PC-9 (cell line): ENCODE measurements around the gene XPO5. TPM values are rescaled to one million over a fixed set of nuclear protein-coding genes. Genes with fewer than 3 reads are reported as not detected.

Experiments used
- BruUV-seq: library from RNA; stranded (reverse); fragments of 400-500 nt; replicated peaks from 2 replicates; lab custom pipeline; 2021; lab: Mats Ljungman, UMichigan
- CTCF ChIA-PET: fragments of 300-600 bp; sonication (Branson Sonifier 250); formaldehyde crosslinking; loops from one replicate; lab custom pipeline; 2022; ENCODE audit warnings: antibody characterized with exemption; lab: Charles Lee
- POLR2A ChIA-PET: fragments of 300-600 bp; sonication (Branson Sonifier 250); formaldehyde crosslinking; loops from one replicate; lab custom pipeline; 2022; ENCODE audit warnings: antibody characterized with exemption; ENCODE audit not compliant: unreplicated experiment; lab: Charles Lee
- DNase-seq, 2 experiments: peaks; one replicate each; pipeline versions ENCODE4 v3.0.0 to v3.0.0-alpha.2; 2015 to 2022; ENCODE audit warnings: mixed read lengths in 1 of 2
- H2AFZ ChIP-seq: fragments of 200-600 bp; sonication (generic); 2 replicates; pipeline ENCODE4 v1.8.1; 2017; ENCODE audit warnings: antibody characterized with exemption
- H3F3A ChIP-seq: fragments of 200-600 bp; sonication (generic); 2 replicates; pipeline ENCODE4 v1.8.1; 2017; ENCODE audit warnings: antibody characterized with exemption, mild to moderate bottlenecking, low read depth; ENCODE audit not compliant: insufficient read depth
- H3K27ac ChIP-seq: fragments of 200-600 bp; sonication (generic); 2 replicates; pipeline ENCODE4 v1.6.1; 2016; ENCODE audit warnings: mixed run types
- H3K27me3 ChIP-seq: fragments of 200-600 bp; sonication (generic); 2 replicates; pipeline ENCODE4 v1.6.1; 2016; ENCODE audit warnings: low read depth, mixed run types; ENCODE audit not compliant: insufficient read depth
- H3K36me3 ChIP-seq: fragments of 200-600 bp; sonication (generic); 2 replicates; pipeline ENCODE4 v1.6.1; 2016; ENCODE audit warnings: low read depth, mixed run types
- H3K4me1 ChIP-seq: fragments of 200-600 bp; sonication (generic); replicated peaks from 2 replicates; pipeline ENCODE4 v1.6.1; 2016; ENCODE audit warnings: mixed run types; ENCODE audit not compliant: insufficient read depth
- H3K4me2 ChIP-seq: fragments of 200-600 bp; sonication (generic); 2 replicates; pipeline ENCODE4 v1.6.1; 2017; ENCODE audit warnings: mixed run types
- H3K4me3 ChIP-seq: fragments of 200-600 bp; sonication (generic); 2 replicates; pipeline ENCODE4 v1.6.1; 2016; ENCODE audit warnings: mixed run types
- H3K79me2 ChIP-seq: fragments of 200-600 bp; sonication (generic); 2 replicates; pipeline ENCODE4 v1.6.1; 2017; ENCODE audit warnings: low read depth, mixed run types
- H3K9me2 ChIP-seq: fragments of 200-600 bp; sonication (generic); 2 replicates; pipeline ENCODE4 v1.8.1; 2017; ENCODE audit warnings: mild to moderate bottlenecking; ENCODE audit not compliant: insufficient read depth
- H3K9me3 ChIP-seq: fragments of 200-600 bp; sonication (generic); 2 replicates; pipeline ENCODE4 v1.8.1; 2016; ENCODE audit warnings: low read depth; ENCODE audit not compliant: insufficient read depth
- H4K20me1 ChIP-seq: fragments of 200-600 bp; sonication (generic); 2 replicates; pipeline ENCODE4 v1.8.1; 2017; ENCODE audit not compliant: insufficient read depth
- CTCF ChIP-seq: fragments of 200-600 bp; sonication (generic); conservative IDR thresholded peaks from 2 replicates; pipeline ENCODE4 v1.6.1; 2017; ENCODE audit warnings: mixed run types, antibody characterized with exemption, mild to moderate bottlenecking, moderate library complexity
- EZH2 ChIP-seq: fragments of 200-600 bp; sonication (generic); IDR thresholded peaks from 2 replicates; pipeline ENCODE4 v1.8.0; 2017; ENCODE audit warnings: antibody characterized with exemption, low read depth
- intact Hi-C: fragments of 100-400 bp; cut with micrococcal nuclease; formaldehyde crosslinking; loops from one replicate; pipeline ENCODE4 v1.10.0; 2022; ENCODE audit not compliant: unreplicated experiment
- total RNA-seq: library from RNA; stranded (reverse); gene quantifications from 2 replicates; pipeline ENCODE4 v1.2.3, GENCODE V29; 2021

Gene XPO5
- total RNA-seq, 1 experiment from 2014 or later: 36.1 TPM

GRCh38 chr6:43476746-43477145, 99.1 kb downstream of the XPO5 start:
- H3K4me2 ChIP-seq: peak overlapping the region; percentile 98
- H3K4me1 ChIP-seq: peaks cover 51% of the 10 kb centered on the region
- no TSS peak for BruUV-seq
- peaks cover 35% of the 10 kb centered on the region for H3F3A ChIP-seq
- H3K27ac ChIP-seq: peak overlapping the region; percentile 30
- no peaks in the 10 kb centered on the region for H4K20me1 ChIP-seq
- TF ChIP-seq EZH2: no peak
- no peak for TF ChIP-seq CTCF
- H3K9me3 ChIP-seq: no peaks in the 10 kb centered on the region
- CTCF ChIA-PET: interaction anchor here (0.6 to 0.7 kb wide), 2 partner anchors 14 to 148 kb away, joined by 3 to 6 read pairs; no protein-coding TSS in a partner anchor
- no peak for DNase-seq
- POLR2A ChIA-PET: interaction anchor here (0.6 to 0.7 kb wide), 3 partner anchors 19 to 249 kb away, joined by 3 to 12 read pairs (median 6); no protein-coding TSS in a partner anchor
- no peaks in the 10 kb centered on the region; the same call in 1 of the 2 replicates for H3K9me2 ChIP-seq
- no peaks in the 10 kb centered on the region for H3K27me3 ChIP-seq
- no peaks in the 10 kb centered on the region for H3K36me3 ChIP-seq
- peak overlapping the region; percentile 94 for H2AFZ ChIP-seq
- H3K79me2 ChIP-seq: peaks cover 37% of the 10 kb centered on the region
- intact Hi-C loops: loop anchor here (2.0 kb wide), 1 partner anchor 20 kb away; no protein-coding TSS in a partner anchor
- peak overlapping the region; percentile 91; the same call in 1 of the 2 replicates for H3K4me3 ChIP-seq

- Histone ChIP-seq H3K36me3 (no peaks in the 10 kb centered on the region), H3K27me3 (no peaks in the 10 kb centered on the region), H3K79me2 (peaks cover 30% of the 10 kb centered on the region), H3K4me2 (no peak overlapping the region), H4K20me1 (no peaks in the 10 kb centered on the region), H3F3A (peaks cover 25% of the 10 kb centered on the region), H3K9me3 (no peaks in the 10 kb centered on the region), H2AFZ (no peak overlapping the region), H3K9me2 (no peaks in the 10 kb centered on the region; the same call in 1 of the 2 replicates), H3K4me1 (peaks cover 49% of the 10 kb centered on the region), H3K4me3 (no peak overlapping the region), H3K27ac (no peak overlapping the region)
- CTCF ChIA-PET: no interaction called here
- POLR2A ChIA-PET: no interaction called here
- intact Hi-C loops: no loop called here
- no peak for TF ChIP-seq CTCF
- BruUV-seq: no TSS peak
- no peak for DNase-seq
Observed at GRCh38 chr6:43475516-43475915, 100.3 kb downstream of the XPO5 start.

GRCh38 chr6:43472515-43472914, 103.3 kb downstream of the XPO5 start:
- Histone ChIP-seq H3K4me1 (peaks cover 34% of the 10 kb centered on the region), H3K79me2 (peaks cover under 1% of the 10 kb centered on the region; the same call in 1 of the 2 replicates), H3F3A (peaks cover 14% of the 10 kb centered on the region; the same call in 1 of the 2 replicates), H2AFZ (no peak overlapping the region), H3K27ac (no peak overlapping the region), H3K9me2 (no peaks in the 10 kb centered on the region; the same call in 1 of the 2 replicates), H3K36me3 (no peaks in the 10 kb centered on the region), H3K4me2 (no peak overlapping the region), H3K27me3 (no peaks in the 10 kb centered on the region), H3K4me3 (no peak overlapping the region), H3K9me3 (no peaks in the 10 kb centered on the region), H4K20me1 (no peaks in the 10 kb centered on the region)
- no peak for TF ChIP-seq CTCF
- TF ChIP-seq EZH2: no peak
- intact Hi-C loops: no loop called here
- ChIA-PET POLR2A (no interaction called here), CTCF (no interaction called here)
- DNase-seq: no peak
- BruUV-seq: no TSS peak

Other genes with a start within 250 kb of the XPO5 start
- 14.9 and 17.1 TPM in 2 replicates for gene ZNF318, start 206.4 kb downstream of the XPO5 start, total RNA-seq
- 28.4 and 28.7 TPM in 2 replicates for gene ABCC10, start 148.5 kb downstream of the XPO5 start, total RNA-seq
- gene DLK2, start 120.5 kb downstream of the XPO5 start, total RNA-seq: 3.6 and 6.2 TPM in 2 replicates
- gene TJAP1, start 98.5 kb downstream of the XPO5 start, total RNA-seq: 50.5 and 60.9 TPM in 2 replicates
- 0.55 and 1.5 TPM in 2 replicates for gene LRRC73, start 65.7 kb downstream of the XPO5 start, total RNA-seq
- gene YIPF3, start 59.1 kb downstream of the XPO5 start, total RNA-seq: 91.3 and 98.4 TPM in 2 replicates
- gene POLR1C, start 58.9 kb downstream of the XPO5 start, total RNA-seq: 41.4 and 42.2 TPM in 2 replicates
- gene POLH, start 147 bp upstream of the XPO5 start, total RNA-seq: 21.0 and 39.3 TPM in 2 replicates
- 70.8 and 89.4 TPM in 2 replicates for gene GTPBP2, start 53.2 kb upstream of the XPO5 start, total RNA-seq
- 23.6 and 25.7 TPM in 2 replicates for gene MAD2L1BP, start 59.8 kb upstream of the XPO5 start, total RNA-seq
- gene RSPH9, start 69.0 kb upstream of the XPO5 start, total RNA-seq: not detected in 2 replicates
- gene MRPS18A, start 111.8 kb upstream of the XPO5 start, total RNA-seq: 49.1 and 54.8 TPM in 2 replicates
- 112 and 117 TPM in 2 replicates for gene VEGFA, start 194.2 kb upstream of the XPO5 start, total RNA-seq